Breast epithelium (tissue), 3 donors: ENCODE results near the gene HKDC1.

Experiments
- POLR2AphosphoS5 ChIP-seq, 3 donors: sonication (generic); formaldehyde crosslinking; IDR thresholded peaks; one replicate each; pipeline ENCODE4 v1.6.1; 2017; ENCODE audit warnings: antibody characterized with exemption in 3 of 3
- TF ChIP-seq, protein P1 (sequence below), 3 donors: fragments of 450-650 bp; IDR thresholded peaks; one replicate each; pipeline ENCODE4 v1.5.1; 2016 to 2017; ENCODE audit warnings: antibody characterized with exemption in 3 of 3, mild to moderate bottlenecking in 3 of 3, moderate library complexity in 3 of 3

DNA sequence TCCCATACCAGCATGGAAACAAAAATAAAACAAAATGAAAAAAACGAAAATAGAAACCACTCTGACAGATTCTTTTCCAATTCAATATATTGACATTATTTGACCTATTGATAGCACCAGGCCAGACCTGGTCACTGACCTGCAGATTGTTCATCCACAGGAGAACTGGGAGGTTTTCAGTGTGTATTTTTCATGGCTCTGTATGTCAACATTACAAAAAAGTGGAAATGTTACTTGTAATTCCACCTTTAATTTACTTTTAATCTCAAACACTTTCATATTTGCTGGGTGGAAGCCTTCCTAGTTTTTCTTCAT lies 2.9 kb downstream of the HKDC1 start:
- TF ChIP-seq, protein P1, sequence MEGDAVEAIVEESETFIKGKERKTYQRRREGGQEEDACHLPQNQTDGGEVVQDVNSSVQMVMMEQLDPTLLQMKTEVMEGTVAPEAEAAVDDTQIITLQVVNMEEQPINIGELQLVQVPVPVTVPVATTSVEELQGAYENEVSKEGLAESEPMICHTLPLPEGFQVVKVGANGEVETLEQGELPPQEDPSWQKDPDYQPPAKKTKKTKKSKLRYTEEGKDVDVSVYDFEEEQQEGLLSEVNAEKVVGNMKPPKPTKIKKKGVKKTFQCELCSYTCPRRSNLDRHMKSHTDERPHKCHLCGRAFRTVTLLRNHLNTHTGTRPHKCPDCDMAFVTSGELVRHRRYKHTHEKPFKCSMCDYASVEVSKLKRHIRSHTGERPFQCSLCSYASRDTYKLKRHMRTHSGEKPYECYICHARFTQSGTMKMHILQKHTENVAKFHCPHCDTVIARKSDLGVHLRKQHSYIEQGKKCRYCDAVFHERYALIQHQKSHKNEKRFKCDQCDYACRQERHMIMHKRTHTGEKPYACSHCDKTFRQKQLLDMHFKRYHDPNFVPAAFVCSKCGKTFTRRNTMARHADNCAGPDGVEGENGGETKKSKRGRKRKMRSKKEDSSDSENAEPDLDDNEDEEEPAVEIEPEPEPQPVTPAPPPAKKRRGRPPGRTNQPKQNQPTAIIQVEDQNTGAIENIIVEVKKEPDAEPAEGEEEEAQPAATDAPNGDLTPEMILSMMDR (IDR thresholded peaks at IDR 0.05) = no peak
- TF ChIP-seq POLR2AphosphoS5 (IDR thresholded peaks at IDR 0.05) = no peak
